Dermis microvascular lymphatic vessel endothelial cell (primary cell): Measurements from ENCODE around the gene MCTP2. TPM values are rescaled to one million over a fixed set of nuclear protein-coding genes. Genes with fewer than 3 reads are reported as not detected.
"Not testable (repeated sequence)": the region's sequence is repeated elsewhere in the genome, so short reads cannot be mapped to it uniquely, and the experiment has no call there.

Experiments
- DNase-seq, 2 donors: peaks; one replicate each; pipeline versions ENCODE4 v3.0.0 to v3.0.0-alpha.2; 2010; ENCODE audit warnings: low read depth in 2 of 2
- total RNA-seq: library from RNA; depleted of rRNA; stranded (reverse); fragments of >200 nt; gene quantifications from 2 replicates; pipeline ENCODE4 v1.2.1, GENCODE V29; 2014

MCTP2 gene
- total RNA-seq, 1 donor from 2014 or later: 6.8 TPM

DNA sequence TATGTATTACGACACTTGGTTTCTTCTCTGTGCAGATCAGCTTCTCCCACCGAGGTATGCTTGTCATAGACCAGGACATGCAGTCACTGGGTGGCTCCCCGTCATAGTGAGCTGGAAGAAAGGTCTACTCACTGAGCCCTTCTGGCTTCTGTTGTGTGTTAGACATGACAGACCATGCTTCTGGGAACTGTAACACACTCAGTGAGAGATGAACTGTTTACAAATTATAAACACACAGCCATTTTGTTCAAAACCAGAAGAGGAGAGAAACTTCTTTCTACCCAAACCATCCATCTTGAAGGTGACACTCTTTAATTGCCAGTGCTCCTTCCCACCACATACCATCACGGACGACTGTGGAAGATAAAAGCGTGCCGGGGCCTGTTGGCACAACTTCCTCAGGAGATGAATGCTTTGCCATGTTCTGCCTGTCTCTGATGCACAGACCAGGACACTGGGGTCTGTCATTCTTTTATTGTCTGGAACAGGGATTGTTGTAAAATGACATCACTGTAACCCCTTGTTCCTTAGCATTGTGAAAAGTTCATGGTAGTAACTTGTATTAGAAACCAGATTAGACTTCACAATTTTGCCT lies 214.3 kb downstream of the MCTP2 start:
- DNase-seq: no peak

DNA sequence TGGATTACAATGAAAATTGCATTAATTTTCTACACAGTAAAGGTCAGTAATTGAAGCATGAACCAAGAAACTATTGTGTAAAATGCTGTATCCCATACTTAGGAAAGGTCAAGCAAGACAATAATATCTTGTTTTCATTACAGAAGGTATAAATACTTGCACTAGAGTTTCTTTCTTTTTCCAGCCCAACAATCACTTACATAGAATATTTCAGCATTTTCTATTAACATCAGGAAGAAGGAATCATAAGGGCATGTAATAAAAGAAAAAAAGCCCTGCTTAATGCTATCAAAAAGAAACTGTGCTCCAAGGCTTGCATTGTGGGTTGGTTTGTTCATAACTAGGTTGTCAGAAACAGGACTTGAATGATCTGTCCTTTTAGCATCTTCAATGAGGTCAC lies 215.1 kb downstream of the MCTP2 start:
- no peak for DNase-seq

DNA sequence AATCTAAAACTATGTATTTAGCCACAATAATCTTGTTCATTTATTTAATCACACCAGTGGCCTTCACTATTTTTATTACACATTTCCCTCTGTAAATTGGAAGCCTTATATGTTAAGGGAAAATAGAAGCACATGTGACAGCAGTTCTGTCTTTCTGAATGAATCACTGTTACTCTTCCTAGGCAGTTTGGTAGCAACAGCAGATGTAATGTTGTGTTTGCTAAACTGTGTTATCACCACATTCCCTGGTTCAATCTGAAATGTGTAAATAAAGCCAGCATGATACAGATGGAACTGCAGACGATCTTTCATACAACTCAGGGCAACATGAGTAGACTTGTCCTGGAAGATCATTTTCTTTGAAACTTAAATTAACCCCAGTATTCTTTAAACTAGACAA lies 220.1 kb downstream of the MCTP2 start:
- DNase-seq: no peak

DNA sequence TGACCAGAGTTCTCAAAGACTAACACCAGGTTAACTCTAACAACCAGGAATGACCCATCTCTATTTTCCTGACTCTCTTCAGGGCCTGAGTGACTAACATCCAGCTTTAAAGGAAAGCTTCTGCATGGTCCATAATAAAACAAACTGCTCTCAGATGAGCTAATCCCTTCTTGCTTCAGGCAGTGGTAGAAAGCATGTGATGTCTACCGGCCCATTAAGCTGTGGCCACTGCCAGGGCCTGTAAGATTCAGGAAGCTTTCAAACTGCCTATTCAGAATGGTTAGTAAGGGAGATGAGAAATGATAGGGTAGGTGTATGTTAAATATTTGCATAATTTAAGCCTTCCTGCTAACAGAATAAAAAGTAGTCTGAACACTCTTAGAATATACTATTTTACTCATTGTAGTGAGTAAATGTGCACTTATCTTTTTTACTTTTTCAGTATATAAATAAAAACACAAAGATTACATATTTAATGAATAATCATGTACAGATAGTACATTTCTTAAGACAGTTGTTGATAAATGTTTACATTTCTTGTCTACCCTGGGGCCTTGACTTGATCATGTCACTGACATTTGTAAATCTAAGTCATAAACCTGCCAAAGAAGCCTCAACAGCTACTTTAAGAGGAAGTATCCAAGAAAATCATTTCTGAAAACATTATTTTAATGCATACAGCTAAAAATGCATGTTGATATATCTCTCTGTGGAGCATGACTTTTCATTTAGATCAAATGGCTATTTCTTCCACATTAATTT lies 222.0 kb downstream of the MCTP2 start:
- DNase-seq: no peak

DNA sequence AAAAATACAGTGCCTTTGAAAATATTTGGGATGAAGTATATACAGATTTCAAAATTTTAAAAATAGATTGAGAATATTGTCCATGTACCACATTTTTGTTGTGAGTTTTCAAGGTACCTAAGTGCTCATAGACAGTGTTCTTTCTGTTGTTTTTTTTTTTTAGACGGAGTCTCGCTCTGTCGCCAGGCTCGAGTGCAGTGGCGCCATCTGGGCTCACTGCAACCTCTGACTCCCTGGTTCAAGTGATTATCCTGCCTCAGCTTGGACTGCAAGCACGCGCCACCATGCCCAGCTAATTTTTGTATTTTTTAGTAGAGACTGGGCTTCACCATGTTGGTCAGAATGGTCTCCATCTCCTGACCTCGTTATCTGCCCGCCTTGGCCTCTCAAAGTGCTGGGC lies 223.9 kb downstream of the MCTP2 start:
- no peak for DNase-seq

DNA sequence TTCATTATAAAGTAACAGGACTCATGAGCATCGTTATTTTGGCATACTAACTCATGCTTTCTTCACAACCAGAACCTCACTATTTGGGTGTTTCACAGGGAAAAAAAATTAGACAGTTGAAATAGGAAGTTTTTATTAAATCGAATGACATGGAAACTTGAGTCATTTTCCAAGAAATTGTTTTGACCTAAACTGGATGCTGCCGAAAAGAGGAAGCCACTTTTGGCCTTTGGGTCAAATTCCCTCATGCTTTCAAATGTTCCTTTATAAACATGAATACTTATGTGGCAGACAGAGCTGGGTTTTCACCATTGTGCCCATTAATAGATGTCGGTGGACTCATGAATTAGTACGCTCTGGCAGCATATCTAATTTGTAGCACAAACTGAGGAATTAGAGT lies 224.9 kb downstream of the MCTP2 start:
- DNase-seq: no peak

DNA sequence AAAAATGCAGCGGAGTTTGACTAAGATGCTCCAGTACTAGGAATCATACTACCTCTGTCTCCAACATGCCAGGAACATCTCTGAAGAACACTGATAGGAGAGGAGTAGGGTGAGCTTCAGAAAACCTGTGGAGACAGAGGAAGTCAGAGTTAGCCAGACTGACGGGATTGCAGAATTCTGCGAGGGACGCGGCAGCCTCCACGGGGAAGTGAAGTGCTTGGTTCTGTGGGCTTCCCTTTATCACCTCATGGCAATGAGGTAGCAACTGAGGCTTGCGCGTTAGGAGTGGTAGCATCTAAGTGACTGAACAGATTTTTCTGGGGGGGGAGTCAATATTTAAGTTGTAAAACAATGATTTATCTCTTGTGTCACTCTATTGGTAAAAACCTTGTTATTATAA lies 226.3 kb downstream of the MCTP2 start:
- DNase-seq: no peak

DNA sequence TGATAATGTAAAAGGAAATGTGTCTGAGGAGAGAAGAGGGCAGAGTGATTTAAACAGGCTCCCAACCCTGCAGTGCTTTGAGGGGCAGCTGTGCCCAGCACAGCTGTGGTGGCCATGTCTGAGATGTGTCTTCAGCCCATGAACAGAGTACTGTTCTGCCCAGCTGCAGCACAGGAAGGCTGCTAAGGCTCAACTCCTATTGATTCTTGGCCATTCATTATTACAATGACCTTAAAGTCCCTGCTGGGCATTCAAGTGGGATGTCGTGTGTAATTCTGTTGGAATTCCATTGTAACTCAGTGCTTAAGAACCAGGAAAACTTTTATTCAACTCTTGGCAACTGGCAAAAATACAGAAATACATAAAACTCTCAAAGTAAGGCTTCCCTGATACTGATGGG lies 229.3 kb downstream of the MCTP2 start:
- DNase-seq: no peak

DNA sequence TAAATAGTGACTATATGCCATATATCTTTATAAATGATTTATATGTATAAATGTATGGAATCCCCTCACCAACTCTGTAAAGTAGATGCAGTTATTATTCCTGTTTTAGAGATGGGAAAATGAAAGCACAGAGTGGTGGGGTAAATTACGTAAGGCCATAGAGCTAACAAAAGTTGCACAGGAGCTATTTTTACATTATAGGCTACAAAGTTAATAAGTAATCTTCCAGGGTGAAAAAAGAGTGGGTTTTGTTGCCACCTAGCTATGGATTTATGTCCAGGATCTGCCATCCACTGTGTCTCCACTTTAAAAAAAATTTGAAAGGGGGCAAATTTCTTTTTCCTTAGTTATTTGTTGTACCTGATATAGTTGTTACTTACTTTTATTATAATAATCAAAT lies 235.7 kb downstream of the MCTP2 start:
- no peak for DNase-seq

DNA sequence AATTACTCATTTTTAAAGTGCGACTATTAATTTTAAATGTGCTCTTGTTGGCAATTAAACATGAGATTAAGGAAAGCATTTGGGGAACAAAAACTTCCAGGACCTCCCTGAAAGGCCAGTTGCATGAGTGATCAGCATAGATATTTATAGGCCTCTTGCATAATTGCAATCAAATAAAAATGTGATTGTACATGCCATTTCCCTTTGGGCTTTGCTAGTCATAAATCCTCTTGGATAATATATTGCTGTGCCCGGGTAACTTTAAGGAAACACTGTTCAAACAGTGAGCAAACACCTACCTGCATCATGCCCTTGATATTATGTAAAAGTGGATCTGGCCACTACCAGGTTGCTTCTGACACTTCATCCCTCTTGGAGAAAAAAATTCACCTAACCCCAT lies 239.1 kb downstream of the MCTP2 start:
- DNase-seq: no peak

DNA sequence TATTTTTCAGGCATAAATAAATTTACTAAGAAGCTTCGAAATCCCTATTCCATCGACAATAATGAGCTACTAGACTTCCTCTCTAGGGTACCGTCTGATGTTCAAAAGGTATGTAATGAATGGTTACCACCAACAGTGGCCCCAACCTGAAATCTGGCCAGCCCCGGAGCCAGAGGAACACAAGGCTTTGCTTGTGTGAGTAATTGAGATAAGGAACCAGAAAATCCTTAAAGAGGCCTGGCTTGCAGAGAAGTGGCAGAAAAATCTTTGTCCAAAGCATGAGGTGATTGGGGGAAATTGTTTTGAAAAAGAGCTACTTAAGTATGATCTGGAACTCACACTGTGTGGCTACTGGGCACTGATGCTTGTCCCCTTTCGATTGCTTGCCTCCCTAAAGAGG lies 245.3 kb downstream of the MCTP2 start:
- no peak for DNase-seq

DNA sequence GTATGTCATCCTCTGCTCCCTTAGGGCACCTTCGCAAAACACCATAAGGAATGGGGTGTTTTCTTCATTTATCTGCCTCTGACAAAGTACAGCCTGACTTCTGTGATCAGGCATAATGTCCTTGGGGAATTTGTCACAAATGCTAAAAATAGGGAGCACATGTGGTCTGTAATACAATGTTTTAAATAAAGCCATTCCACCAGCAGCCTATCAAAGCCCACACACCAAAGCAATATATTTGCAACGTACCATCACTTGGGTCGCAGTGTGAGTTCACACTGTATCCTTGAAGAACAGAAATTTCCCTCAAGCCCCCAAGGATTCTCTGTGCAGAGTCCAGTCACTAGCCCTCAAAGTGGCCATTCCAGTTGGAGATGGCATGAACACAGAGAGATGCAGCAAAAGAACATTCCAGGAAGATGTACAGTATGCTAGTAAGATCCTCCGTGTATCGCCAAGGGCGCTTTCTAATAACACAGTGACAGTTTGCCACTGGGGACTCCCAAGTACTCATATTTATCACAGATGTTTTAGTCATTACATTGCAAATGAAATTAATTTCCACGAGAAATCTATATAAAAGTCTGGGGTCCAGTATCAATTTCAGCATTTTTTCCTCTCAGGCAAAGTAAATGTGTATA lies 246.7 kb downstream of the MCTP2 start:
- DNase-seq: no peak

DNA sequence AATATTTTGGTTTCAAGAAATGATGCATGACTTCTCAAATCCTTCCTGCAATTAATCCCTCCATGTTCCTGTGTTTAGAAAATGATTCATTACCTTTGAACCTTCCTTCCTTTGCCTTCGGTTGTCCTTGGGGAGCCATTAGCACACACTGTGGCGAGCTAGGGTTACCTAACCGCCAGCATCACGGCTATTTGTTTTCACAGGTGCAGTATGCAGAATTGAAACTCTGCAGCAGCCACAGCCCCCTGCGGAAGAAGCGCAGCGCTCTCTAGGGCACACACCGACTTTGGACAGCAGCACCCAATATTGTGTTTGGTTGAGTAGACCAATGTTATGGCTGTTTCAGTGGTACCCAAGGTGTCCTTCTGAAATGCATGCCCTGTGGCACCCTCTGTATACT lies 247.4 kb downstream of the MCTP2 start:
- DNase-seq: no peak

DNA sequence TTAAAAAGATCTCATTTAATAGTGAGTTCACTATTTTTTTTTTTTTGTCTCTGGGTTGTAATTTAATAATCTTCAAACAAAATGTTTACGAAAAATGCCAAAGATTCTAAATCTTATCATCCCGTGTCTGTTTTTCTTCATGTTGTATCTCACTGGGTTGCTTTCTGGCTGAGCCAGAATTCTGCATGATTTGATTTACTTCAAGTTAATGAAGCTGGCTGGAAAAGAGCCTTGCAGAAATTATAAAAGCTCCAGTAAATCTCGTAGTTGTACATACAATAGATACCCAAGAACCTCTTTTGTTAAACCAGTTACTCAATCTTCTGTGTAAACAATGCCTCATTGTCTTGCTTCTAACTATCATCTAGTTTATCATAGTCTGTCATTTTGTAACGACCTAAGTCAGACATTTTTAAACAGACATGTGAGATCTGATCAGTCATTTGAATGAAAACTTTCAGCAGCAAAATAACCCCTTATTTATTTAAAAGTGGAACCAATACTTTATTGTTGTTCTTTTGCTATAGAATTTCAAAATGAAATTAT lies 249.0 kb downstream of the MCTP2 start:
- DNase-seq: no peak

DNA sequence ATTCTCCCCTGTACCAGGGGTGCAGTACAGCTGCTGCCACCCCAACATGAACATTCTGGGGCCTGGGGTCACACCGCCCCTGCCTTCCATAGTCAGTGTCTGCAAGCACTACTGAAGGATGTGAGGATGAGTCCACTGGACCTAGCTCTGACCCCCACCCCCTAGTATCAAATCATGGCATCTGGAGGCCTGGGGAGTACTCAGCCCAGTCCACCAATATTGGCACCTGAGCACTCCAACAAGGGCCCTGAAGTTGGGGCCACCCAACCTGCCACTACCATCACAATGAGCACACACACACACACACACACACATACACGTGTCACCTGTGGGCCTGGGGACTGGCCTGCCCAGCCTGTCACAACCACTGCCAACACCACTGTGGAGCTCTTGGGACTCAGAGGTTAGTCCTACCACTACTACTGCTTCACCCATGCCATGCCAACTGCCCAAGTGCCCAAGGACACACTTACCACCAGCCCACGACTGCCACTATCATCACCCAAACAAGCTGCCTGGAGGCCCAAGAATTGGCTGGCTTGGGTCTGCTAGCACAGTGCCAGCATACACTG lies 253.9 kb downstream of the MCTP2 start:
- DNase-seq: no peak

DNA sequence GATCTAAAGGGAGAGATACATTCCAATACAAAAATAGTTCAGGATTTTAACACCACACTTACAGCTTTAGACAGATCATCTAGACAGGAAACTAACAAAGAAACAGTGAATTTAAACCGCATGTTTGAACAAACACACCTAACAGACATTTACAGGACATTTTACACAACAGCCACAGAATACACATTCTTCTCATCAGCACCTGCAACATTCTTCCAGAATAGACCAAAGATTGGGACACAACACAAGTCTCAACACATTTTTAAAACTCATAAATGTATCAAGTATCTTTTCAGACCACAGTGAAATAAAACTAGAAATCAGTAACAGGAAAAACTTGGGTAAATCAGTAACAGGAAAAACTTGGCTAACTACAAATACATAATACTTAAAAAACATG lies 256.3 kb downstream of the MCTP2 start:
- no peak for DNase-seq

DNA sequence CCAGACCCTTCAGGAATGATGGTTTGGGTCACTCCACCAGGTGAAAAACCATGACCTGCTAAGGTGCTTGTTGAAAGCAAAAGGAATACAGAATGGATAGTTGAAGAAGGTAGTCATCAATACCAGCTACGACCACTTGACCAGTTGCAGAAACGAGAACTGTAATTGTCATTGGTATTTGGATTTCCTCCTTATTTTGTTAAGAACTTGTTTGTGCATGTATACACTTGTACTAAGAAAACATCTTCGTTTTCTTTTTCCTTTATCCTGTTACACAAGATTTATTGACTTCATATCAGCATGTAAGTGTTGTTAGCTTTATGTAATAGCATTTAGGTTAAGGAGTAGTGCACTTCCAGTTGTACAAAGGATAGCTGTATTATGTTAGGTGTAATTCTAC lies 261.8 kb downstream of the MCTP2 start:
- no peak for DNase-seq

DNA sequence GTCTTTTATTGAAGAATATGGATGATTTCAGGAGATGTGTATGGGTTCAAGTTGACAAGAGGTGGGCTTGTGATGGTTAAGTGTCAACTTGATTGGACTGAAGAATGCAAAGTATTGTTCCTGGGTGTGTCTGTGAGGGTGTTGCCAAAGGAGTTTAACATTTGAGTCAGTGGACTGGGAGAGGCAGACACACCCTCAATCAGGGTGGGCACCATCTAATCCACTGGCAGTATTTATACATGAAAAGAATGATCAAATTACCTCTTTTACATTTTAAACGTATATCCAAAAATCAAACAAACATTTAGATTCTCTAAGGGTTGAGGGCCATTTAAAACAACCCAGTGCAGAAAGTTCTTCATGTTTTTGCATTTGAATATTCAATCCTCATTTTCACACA lies 262.2 kb downstream of the MCTP2 start:
- DNase-seq: not testable (repeated sequence)

DNA sequence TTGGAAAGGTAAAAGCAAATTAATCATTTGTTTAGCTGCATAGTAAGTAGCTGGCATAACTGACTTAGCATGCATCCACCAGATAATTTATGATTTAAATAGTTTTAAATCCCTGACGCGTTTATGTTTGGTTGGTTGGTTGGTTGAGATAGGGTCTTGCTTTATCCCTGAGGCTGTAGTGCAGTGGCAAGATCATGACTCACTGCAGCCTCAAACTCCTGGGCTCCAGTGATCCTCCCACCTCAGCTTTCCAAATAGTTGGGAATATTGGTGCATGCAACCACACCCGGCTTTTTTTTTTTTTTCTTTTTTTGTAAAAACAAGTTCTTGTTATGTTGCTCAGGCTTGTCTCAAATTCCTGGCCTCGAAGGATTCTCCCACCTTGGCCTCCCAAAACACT lies 263.4 kb downstream of the MCTP2 start:
- no peak for DNase-seq

DNA sequence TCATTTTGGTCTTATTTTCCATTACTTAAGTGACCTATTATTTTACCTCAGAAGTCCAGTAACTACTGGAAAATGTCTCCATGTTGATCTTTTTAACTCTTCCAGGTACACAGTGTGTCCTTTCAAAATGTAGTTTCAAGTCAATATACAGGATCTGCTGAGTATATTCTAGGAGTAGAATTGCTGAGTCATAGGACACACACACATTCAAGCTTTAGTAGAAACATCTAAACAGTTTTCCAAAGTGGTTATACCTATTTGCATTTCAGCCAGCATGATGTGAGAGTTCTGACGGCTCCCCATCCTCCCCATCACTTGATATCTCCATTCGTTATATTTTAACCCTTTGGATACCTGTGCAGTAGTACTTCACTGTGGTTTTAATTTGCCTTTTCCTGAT lies 271.9 kb downstream of the MCTP2 start:
- no peak for DNase-seq

DNA sequence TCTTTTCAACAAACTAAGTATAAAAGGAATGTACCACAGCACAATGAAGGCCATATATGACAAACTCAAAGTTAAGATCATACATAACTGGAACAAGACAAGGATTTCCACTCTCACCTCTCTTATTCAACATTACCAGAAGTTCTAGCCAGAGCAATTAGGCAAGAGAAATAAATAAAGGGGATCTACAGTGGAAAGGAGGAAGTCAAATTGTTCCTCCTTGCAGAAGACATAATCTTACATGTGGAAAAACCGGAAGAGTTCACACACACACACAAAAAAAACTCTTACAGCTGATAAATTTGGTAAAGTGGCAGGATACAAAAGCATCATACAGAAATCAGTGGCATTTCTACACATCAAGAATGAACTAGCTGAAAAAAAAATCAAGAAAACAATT lies 277.9 kb downstream of the MCTP2 start:
- DNase-seq: no peak

DNA sequence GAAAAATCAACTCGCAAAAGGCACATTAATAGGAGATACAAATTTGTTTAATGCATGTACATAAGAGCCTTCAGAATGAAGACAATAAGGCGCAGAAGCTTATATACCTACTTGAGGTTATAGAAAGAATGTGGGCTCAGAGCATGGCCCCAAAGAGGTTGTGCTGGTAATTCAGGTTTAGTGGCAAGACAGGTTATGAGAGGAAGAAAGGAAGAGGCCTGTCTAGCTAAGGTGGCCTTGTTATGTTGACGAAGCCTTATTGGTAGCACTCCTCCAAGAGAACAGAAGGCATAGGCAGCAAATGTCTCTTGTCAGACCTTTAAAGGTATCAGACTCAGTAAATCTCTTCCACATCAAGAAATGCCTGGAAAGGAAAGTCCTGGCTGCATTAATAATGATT lies 290.8 kb downstream of the MCTP2 start:
- no peak for DNase-seq

DNA sequence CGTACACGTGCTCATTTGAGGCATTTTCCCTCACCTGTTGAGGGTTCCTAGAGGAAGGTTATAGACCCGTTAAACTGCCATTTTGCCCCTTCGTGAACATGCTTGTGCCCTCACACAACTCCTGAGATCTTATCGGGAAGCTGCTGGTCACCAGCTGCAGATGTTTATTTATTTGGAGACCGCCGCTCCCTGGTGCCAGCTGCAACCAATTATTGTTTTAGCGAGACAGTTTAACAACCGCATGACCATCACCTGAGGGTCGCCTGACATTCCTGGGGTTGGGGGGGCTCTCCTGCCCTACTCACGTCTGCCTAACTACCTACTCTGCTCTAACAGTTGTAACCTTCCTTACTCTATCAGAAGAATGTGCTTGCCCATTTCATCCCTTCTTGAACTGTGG lies 292.5 kb downstream of the MCTP2 start:
- DNase-seq: no peak
